Mucosa of gallbladder (tissue), 1 donor: Measurements from ENCODE around the gene ADAMTSL5. TPM values are rescaled to one million over a fixed set of nuclear protein-coding genes. Genes with fewer than 3 reads are reported as not detected.
"Not testable (repeated sequence)": the region's sequence is repeated elsewhere in the genome, so short reads cannot be mapped to it uniquely, and the experiment has no call there.

Experiments
- DNase-seq: peaks from one replicate; pipeline ENCODE4 v3.0.0-alpha.2; 2020; ENCODE audit warnings: low spot score
- total RNA-seq: library from RNA; stranded (reverse); gene quantifications from one replicate; pipeline ENCODE4 v1.2.1, GENCODE V29; 2021
- donor health status: DM: no; HTN: no; CAD: no.

The ADAMTSL5 gene
- total RNA-seq, 1 donor from 2014 or later, result 4.4 TPM

GRCh38 chr19:1511318-1512317, 1.2 kb downstream of the ADAMTSL5 start:
- DNase-seq, result no peak

- no peak for DNase-seq
These were observed 2.0 kb downstream of the ADAMTSL5 start for GRCh38 chr19:1510807-1511206.

GRCh38 chr19:1510442-1510806, 2.4 kb downstream of the ADAMTSL5 start:
- DNase-seq, result no peak

GRCh38 chr19:1509602-1510441, 3.0 kb downstream of the ADAMTSL5 start:
- DNase-seq, result no peak

GRCh38 chr19:1508507-1508856, 4.3 kb downstream of the ADAMTSL5 start:
- DNase-seq, result no peak

GRCh38 chr19:1507763-1508506, 4.9 kb downstream of the ADAMTSL5 start:
- DNase-seq, result peak; percentile 95

GRCh38 chr19:1507192-1507660, 5.6 kb downstream of the ADAMTSL5 start:
- no peak for DNase-seq

- DNase-seq, result no peak
These were observed 6.6 kb downstream of the ADAMTSL5 start for GRCh38 chr19:1505991-1506881.

GRCh38 chr19:1505012-1505411, 7.8 kb downstream of the ADAMTSL5 start:
- no peak for DNase-seq

GRCh38 chr19:1503925-1504773, 8.7 kb downstream of the ADAMTSL5 start:
- DNase-seq, result no peak

- DNase-seq, result no peak
These were observed 9.5 kb downstream of the ADAMTSL5 start for GRCh38 chr19:1503089-1503924.

GRCh38 chr19:1502433-1503088, 10.3 kb downstream of the ADAMTSL5 start:
- DNase-seq, result no peak

- DNase-seq, result peak; percentile 85
These were observed 11.6 kb downstream of the ADAMTSL5 start for GRCh38 chr19:1501200-1501595.

- not testable (repeated sequence) for DNase-seq
These were observed 13.6 kb downstream of the ADAMTSL5 start for GRCh38 chr19:1499231-1499630.

- no peak for DNase-seq
These were observed 15.1 kb downstream of the ADAMTSL5 start for GRCh38 chr19:1497578-1498235.

GRCh38 chr19:1496714-1497577, 15.9 kb downstream of the ADAMTSL5 start:
- no peak for DNase-seq
